ENCODE measurements around the gene TEDC2. TPM values are rescaled to one million over a fixed set of nuclear protein-coding genes. Genes with fewer than 3 reads are reported as not detected.
"Not testable (repeated sequence)": the region's sequence is repeated elsewhere in the genome, so short reads cannot be mapped to it uniquely, and the experiment has no call there.

Gene TEDC2
- polyA plus RNA-seq, 2 donors: 3.7 to 6.0 TPM

DNA sequence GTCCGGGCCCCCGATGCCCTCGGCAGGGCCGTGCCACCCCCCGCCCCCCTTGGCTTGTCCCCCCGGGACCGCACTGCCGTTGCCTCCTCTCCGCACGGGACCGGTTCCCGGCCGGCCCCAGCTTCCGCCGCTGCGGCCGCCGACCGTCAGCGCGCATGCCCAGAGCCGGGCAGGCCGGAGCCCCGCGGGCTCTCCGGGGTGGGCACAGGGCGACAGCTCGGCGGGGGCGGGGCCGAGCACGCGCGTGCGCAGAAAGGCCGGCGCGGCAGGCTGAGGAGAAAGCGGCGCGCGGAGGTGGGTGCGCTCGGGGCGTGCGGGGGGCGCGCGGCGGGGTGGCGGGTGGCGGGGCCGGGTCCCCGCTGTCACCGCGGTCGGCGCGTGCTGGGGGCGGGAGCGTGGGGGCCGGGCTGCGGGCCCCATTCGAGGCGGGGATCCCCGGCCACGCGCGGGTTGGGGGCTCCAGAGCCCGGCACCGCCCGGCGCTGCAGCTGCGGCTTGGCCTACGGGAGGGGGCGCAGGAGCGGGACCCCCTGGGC is 15.0 kb downstream of the TEDC2 start, which contains the start of gene TBC1D24:
Gene TBC1D24, plus strand, starts transcription at position 251 of the 536 bp plus-strand sequence. CDS start 21,022 bp downstream, outside the sequence.
- 1% methylated on average over 42 to 77 of the region's 77 CpGs for WGBS, 2 donors
- Histone ChIP-seq H3K4me3 (ENCODE audit: low read depth in 1 of 2, low read length in 2 of 2) (peak within 1 kb of the TSS; percentile 46 to 69), H3K9me3 (ENCODE audit: control insufficient read depth in 2 of 2, insufficient read depth in 1 of 2, low read depth in 1 of 2, low read length in 1 of 2) (no peaks in the 10 kb centered on the region), H3K27me3 (ENCODE audit: control insufficient read depth in 1 of 2, insufficient read depth in 2 of 2, low read length in 2 of 2) (peaks cover 0 to 4% of the 10 kb centered on the region in 2 donors), H3K36me3 (ENCODE audit: control insufficient read depth in 2 of 2, insufficient read depth in 2 of 2, low read length in 1 of 2) (no peaks in the 10 kb centered on the region), H3K4me1 (ENCODE audit: control insufficient read depth in 2 of 2, insufficient read depth in 2 of 2, low read length in 1 of 2) (peaks cover 8 to 25% of the 10 kb centered on the region in 2 donors), H3K27ac (ENCODE audit: low read depth in 2 of 2, low read length in 1 of 2) (peak within 1 kb of the TSS; percentile 36 to 74)

DNA sequence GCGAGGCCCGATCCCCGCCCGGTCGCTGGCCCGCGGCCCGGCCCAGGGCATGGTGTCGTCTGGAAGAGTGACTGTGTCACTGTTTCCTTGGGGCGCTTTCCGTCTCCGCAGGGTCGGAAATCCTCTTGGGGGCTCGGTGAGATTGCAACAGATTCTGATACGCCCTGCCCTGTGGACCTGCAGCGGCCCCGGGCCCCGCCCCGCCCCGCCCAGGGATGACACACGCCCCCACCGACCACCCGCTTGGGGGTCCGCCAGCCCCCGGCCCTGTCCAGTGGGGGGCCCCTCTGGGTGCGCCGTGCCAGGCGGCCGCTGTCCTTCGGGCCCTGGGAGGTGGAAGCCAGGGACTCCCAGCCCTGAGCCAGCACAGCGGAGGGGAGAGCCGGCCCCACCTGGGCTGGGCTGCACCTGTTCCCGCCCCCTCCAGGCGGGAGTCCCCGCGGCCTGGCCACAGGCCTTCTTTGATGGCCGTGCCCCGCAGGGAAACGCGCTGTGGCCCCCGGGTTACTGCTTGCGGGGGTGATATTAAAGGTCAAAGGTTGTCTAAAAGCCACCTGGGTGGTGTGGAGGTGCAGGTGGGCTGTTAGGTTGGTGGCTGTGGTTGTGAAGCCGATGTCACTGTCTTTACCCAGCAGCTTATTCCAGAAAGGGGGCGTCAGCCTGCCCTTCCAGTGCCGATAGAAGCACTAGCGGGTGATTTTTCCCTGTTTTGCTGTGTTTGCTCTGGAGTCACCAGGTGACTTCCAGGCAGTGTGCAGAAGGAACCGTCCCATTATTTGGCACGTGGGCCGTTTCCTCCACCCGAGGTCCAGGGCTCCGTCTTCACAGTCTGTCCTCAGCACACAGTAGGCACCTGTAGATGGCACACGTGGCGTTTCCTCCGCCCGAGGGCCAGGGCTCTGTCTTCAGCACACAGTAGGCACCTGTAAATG is 15.8 kb downstream of the TEDC2 start:
- WGBS, 2 donors: 10 to 12% methylated on average over 51 to 55 of the region's 55 CpGs
- H3K4me1 ChIP-seq (ENCODE audit: control insufficient read depth in 2 of 2, insufficient read depth in 2 of 2, low read length in 1 of 2): peaks cover 8 to 25% of the 10 kb centered on the region in 2 donors

DNA sequence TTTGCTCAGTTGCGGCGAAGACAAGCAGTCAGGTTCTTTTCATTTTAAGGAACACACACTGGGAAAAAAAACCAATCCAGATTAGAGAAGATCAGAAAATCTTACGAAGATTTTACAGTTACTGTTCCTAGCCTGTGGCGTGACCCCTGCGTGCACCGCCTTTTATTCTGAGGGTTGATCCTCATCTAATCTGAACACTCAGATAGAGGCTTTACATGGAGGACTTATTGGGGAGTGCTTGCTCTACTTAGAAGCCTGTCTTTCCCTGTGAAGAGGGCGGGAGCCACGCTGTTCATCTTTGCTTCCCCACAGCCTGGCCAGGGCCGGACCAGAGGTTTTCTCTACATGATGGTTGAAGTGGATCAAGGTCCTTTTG is 16.4 kb downstream of the TEDC2 start:
- peaks cover 8 to 27% of the 10 kb centered on the region in 2 donors for H3K4me1 ChIP-seq (ENCODE audit: control insufficient read depth in 2 of 2, insufficient read depth in 2 of 2, low read length in 1 of 2)

More for the DNA sequence above, 15.8 kb downstream of the TEDC2 start:
- H3K36me3 ChIP-seq (ENCODE audit: control insufficient read depth in 2 of 2, insufficient read depth in 2 of 2, low read length in 1 of 2): no peaks in the 10 kb centered on the region
- H3K4me3 ChIP-seq (ENCODE audit: low read depth in 1 of 2, low read length in 2 of 2): peak overlapping the region; percentile 46 to 69
- H3K27me3 ChIP-seq (ENCODE audit: control insufficient read depth in 1 of 2, insufficient read depth in 2 of 2, low read length in 2 of 2): peaks cover 0 to 4% of the 10 kb centered on the region in 2 donors
- H3K27ac ChIP-seq (ENCODE audit: low read depth in 2 of 2, low read length in 1 of 2): no peak overlapping the region
- H3K9me3 ChIP-seq (ENCODE audit: control insufficient read depth in 2 of 2, insufficient read depth in 1 of 2, low read depth in 1 of 2, low read length in 1 of 2): no peaks in the 10 kb centered on the region

DNA sequence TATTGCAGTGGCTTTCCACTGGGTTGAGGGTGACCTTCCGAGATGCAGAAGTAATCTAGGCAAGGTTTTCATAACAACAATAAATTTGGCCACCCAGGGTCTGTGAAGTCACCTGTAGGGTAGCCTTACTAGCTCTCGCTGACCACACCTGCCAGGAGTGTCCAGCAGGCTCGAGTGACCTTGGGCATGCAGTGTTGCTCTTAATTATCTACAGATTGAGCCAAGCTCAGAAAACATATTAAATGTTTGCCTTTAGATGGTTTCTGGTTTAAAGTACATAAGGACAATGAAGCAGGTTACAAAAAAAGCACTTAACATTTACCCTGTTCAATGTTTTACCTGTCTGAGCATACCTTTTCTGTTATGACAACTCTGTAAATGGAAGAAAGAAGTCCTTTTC is 16.8 kb downstream of the TEDC2 start:
- no peaks in the 10 kb centered on the region for H3K36me3 ChIP-seq (ENCODE audit: control insufficient read depth in 2 of 2, insufficient read depth in 2 of 2, low read length in 1 of 2)
- peaks cover 5 to 23% of the 10 kb centered on the region in 2 donors for H3K4me1 ChIP-seq (ENCODE audit: control insufficient read depth in 2 of 2, insufficient read depth in 2 of 2, low read length in 1 of 2)
- 73 to 90% methylated on average over 3 of the region's 3 CpGs for WGBS, 2 donors
- H3K27ac ChIP-seq (ENCODE audit: low read depth in 2 of 2, low read length in 1 of 2): no peak overlapping the region
- H3K4me3 ChIP-seq (ENCODE audit: low read depth in 1 of 2, low read length in 2 of 2): no peak overlapping the region
- H3K27me3 ChIP-seq (ENCODE audit: control insufficient read depth in 1 of 2, insufficient read depth in 2 of 2, low read length in 2 of 2): peaks cover 0 to 2% of the 10 kb centered on the region in 2 donors
- H3K9me3 ChIP-seq (ENCODE audit: control insufficient read depth in 2 of 2, insufficient read depth in 1 of 2, low read depth in 1 of 2, low read length in 1 of 2): no peaks in the 10 kb centered on the region

More for the DNA sequence above, 16.4 kb downstream of the TEDC2 start:
- 80 to 94% methylated on average over 9 of the region's 9 CpGs for WGBS, 2 donors
- H3K4me3 ChIP-seq (ENCODE audit: low read depth in 1 of 2, low read length in 2 of 2): no peak overlapping the region
- no peaks in the 10 kb centered on the region for H3K9me3 ChIP-seq (ENCODE audit: control insufficient read depth in 2 of 2, insufficient read depth in 1 of 2, low read depth in 1 of 2, low read length in 1 of 2)
- no peaks in the 10 kb centered on the region for H3K36me3 ChIP-seq (ENCODE audit: control insufficient read depth in 2 of 2, insufficient read depth in 2 of 2, low read length in 1 of 2)
- H3K27ac ChIP-seq (ENCODE audit: low read depth in 2 of 2, low read length in 1 of 2): no peak overlapping the region
- peaks cover 0 to 2% of the 10 kb centered on the region in 2 donors for H3K27me3 ChIP-seq (ENCODE audit: control insufficient read depth in 1 of 2, insufficient read depth in 2 of 2, low read length in 2 of 2)

DNA sequence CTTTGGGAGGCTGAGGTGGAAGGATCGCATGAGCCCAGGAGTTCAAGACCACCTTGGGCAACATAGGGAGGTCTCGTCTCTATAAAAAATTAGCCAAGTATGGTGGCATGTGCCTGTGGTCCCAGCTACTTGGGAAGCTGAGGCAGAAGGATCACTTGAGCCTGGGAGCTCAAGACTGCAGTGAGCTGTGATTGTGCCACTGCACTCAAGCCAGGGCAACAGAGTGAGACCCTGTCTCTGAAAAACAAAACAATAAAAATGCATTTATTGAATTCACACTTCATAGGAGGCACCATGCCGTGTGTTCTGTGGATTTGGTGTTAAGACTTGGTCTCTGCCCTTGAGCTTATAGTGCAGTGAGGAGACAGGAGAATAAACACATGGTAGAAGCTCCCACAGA is 17.4 kb downstream of the TEDC2 start:
- Histone ChIP-seq H3K9me3 (ENCODE audit: control insufficient read depth in 2 of 2, insufficient read depth in 1 of 2, low read depth in 1 of 2, low read length in 1 of 2) (no peaks in the 10 kb centered on the region), H3K27ac (ENCODE audit: low read depth in 2 of 2, low read length in 1 of 2) (no peak overlapping the region), H3K4me3 (ENCODE audit: low read depth in 1 of 2, low read length in 2 of 2) (no peak overlapping the region), H3K36me3 (ENCODE audit: control insufficient read depth in 2 of 2, insufficient read depth in 2 of 2, low read length in 1 of 2) (no peaks in the 10 kb centered on the region), H3K27me3 (ENCODE audit: control insufficient read depth in 1 of 2, insufficient read depth in 2 of 2, low read length in 2 of 2) (no peaks in the 10 kb centered on the region), H3K4me1 (ENCODE audit: control insufficient read depth in 2 of 2, insufficient read depth in 2 of 2, low read length in 1 of 2) (peaks cover 4 to 17% of the 10 kb centered on the region in 2 donors)
- WGBS, 2 donors: 89 to 97% methylated on average over 3 of the region's 3 CpGs

DNA sequence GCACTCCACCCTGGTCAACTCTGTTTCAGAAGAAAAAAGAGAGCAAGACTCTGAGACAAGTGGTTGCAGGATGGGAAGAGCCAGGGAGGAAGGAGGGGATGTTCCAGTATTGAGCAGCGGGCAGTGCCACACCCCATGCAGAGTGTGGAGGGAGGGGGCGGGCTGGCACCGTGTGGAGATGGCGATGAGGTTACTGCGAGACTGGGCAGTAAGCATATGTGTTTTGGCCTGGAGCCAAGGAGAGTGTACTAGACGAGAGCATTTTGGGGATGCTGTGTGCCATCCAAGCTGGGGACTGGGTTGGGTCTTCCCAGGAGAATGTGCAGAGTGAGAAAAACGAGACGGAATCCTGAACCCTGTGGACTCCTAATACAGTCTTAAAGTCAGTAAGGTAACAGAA is 18.4 kb downstream of the TEDC2 start:
- no peaks in the 10 kb centered on the region for H3K9me3 ChIP-seq (ENCODE audit: control insufficient read depth in 2 of 2, insufficient read depth in 1 of 2, low read depth in 1 of 2, low read length in 1 of 2)
- peaks cover 4 to 19% of the 10 kb centered on the region in 2 donors for H3K4me1 ChIP-seq (ENCODE audit: control insufficient read depth in 2 of 2, insufficient read depth in 2 of 2, low read length in 1 of 2)
- no peaks in the 10 kb centered on the region for H3K36me3 ChIP-seq (ENCODE audit: control insufficient read depth in 2 of 2, insufficient read depth in 2 of 2, low read length in 1 of 2)
- no peak overlapping the region for H3K27ac ChIP-seq (ENCODE audit: low read depth in 2 of 2, low read length in 1 of 2)
- WGBS, 2 donors: 67 to 73% methylated on average over 8 of the region's 8 CpGs
- H3K4me3 ChIP-seq (ENCODE audit: low read depth in 1 of 2, low read length in 2 of 2): no peak overlapping the region
- no peaks in the 10 kb centered on the region for H3K27me3 ChIP-seq (ENCODE audit: control insufficient read depth in 1 of 2, insufficient read depth in 2 of 2, low read length in 2 of 2)

DNA sequence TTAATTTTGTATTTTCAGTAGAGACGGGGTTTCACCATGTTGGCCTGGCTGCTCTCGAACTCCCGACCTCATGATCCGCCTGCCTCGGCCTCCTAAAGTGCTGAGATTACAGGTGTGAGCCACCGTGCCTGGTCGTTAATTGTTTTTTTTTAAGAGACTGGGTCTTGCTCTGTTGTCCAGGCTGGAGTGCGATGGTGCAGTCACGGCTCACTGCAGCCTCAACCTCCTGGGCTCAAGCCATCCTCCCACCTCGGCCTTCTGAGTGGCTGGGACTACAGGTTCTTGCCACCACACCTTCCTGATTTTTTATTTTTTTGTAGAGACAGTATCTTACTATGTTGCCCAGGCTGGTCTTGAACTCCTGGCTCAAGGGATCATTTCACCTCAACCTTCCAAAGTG is 20.1 kb downstream of the TEDC2 start:
- H3K9me3 ChIP-seq (ENCODE audit: control insufficient read depth in 2 of 2, insufficient read depth in 1 of 2, low read depth in 1 of 2, low read length in 1 of 2); H3K27ac ChIP-seq (ENCODE audit: low read depth in 2 of 2, low read length in 1 of 2); H3K36me3 ChIP-seq (ENCODE audit: control insufficient read depth in 2 of 2, insufficient read depth in 2 of 2, low read length in 1 of 2); H3K4me3 ChIP-seq (ENCODE audit: low read depth in 1 of 2, low read length in 2 of 2); H3K27me3 ChIP-seq (ENCODE audit: control insufficient read depth in 1 of 2, insufficient read depth in 2 of 2, low read length in 2 of 2): not testable (repeated sequence)
- 94% methylated on average over 10 of the region's 10 CpGs for WGBS, 2 donors
- H3K4me1 ChIP-seq (ENCODE audit: control insufficient read depth in 2 of 2, insufficient read depth in 2 of 2, low read length in 1 of 2): peaks cover 4 to 12% of the 10 kb centered on the region in 2 donors

DNA sequence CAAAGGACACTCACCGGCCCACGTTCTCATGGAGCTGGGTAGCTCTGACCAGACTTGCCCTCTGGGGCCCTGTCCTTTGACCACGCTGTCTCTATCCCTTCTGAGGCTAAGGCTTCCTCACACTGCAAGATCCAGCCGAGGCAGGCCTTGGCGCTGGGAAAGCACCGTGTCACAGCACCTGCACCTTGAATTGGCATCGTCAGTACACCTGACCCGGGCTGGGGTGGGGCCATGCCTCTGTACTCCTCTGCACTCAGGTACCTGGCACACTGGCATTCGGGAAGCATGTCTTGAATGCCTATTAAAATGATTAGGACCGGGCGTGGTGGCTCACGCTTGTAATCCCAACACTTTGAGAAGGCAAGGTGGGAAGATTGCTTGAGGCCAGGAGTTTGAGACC is 21.0 kb downstream of the TEDC2 start:
- Histone ChIP-seq H3K27ac (ENCODE audit: low read depth in 2 of 2, low read length in 1 of 2) (peak overlapping the region; percentile 4 to 11), H3K9me3 (ENCODE audit: control insufficient read depth in 2 of 2, insufficient read depth in 1 of 2, low read depth in 1 of 2, low read length in 1 of 2) (no peaks in the 10 kb centered on the region), H3K4me3 (ENCODE audit: low read depth in 1 of 2, low read length in 2 of 2) (no peak overlapping the region), H3K4me1 (ENCODE audit: control insufficient read depth in 2 of 2, insufficient read depth in 2 of 2, low read length in 1 of 2) (peaks cover 0 to 7% of the 10 kb centered on the region in 2 donors), H3K36me3 (ENCODE audit: control insufficient read depth in 2 of 2, insufficient read depth in 2 of 2, low read length in 1 of 2) (no peaks in the 10 kb centered on the region), H3K27me3 (ENCODE audit: control insufficient read depth in 1 of 2, insufficient read depth in 2 of 2, low read length in 2 of 2) (no peaks in the 10 kb centered on the region)
- 52 to 54% methylated on average over 12 of the region's 12 CpGs for WGBS, 2 donors

DNA sequence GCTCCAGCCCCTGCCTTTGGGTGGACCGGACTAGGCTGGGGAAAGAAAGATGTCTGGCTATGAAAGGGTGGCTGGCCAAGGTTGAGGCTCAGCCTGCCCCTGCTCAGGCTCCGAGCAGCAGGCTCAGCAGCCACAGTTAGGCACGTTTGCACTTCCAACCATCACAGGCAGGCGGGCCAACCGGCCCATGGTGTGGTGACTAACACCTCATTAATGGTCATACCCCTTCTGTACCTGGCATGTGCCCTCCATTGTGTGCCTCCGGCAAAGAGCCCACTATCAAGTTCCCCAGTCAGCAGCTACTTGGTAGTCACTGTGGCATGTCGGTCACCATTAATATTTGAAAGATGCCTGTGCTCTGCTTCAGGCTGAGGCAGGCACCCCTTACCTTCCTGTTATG is 21.8 kb downstream of the TEDC2 start:
- no peaks in the 10 kb centered on the region for H3K9me3 ChIP-seq (ENCODE audit: control insufficient read depth in 2 of 2, insufficient read depth in 1 of 2, low read depth in 1 of 2, low read length in 1 of 2)
- H3K27me3 ChIP-seq (ENCODE audit: control insufficient read depth in 1 of 2, insufficient read depth in 2 of 2, low read length in 2 of 2): no peaks in the 10 kb centered on the region
- WGBS, 2 donors: 69 to 72% methylated on average over 7 of the region's 7 CpGs
- H3K4me3 ChIP-seq (ENCODE audit: low read depth in 1 of 2, low read length in 2 of 2): no peak overlapping the region
- H3K4me1 ChIP-seq (ENCODE audit: control insufficient read depth in 2 of 2, insufficient read depth in 2 of 2, low read length in 1 of 2): peaks cover 0 to 6% of the 10 kb centered on the region in 2 donors
- no peak overlapping the region for H3K27ac ChIP-seq (ENCODE audit: low read depth in 2 of 2, low read length in 1 of 2)
- H3K36me3 ChIP-seq (ENCODE audit: control insufficient read depth in 2 of 2, insufficient read depth in 2 of 2, low read length in 1 of 2): no peaks in the 10 kb centered on the region
